ENCODE data around the gene FOXJ1. TPM values are rescaled to one million over a fixed set of nuclear protein-coding genes. Genes with fewer than 3 reads are reported as not detected.

The FOXJ1 gene
- total RNA-seq, 1 donor from 2014 or later, result 2.6 TPM

GRCh38 chr17:76123749-76124581 is 17.1 kb downstream of the FOXJ1 start:
- no peak for TF ChIP-seq CTCF (conservative IDR thresholded peaks at IDR 0.05; ENCODE audit: low read depth, low read length)
- no peak for DNase-seq (ENCODE audit: low read depth)
- H3K4me3 ChIP-seq (ENCODE audit: low read depth, low read length), result no peak overlapping the region

- no peak overlapping the region for H3K4me3 ChIP-seq (ENCODE audit: low read depth, low read length)
- TF ChIP-seq CTCF (conservative IDR thresholded peaks at IDR 0.05; ENCODE audit: low read depth, low read length), result no peak
- DNase-seq (ENCODE audit: low read depth), result no peak
These were observed 17.9 kb downstream of the FOXJ1 start for GRCh38 chr17:76123191-76123499.

- no peak for DNase-seq (ENCODE audit: low read depth)
- no peak overlapping the region for H3K4me3 ChIP-seq (ENCODE audit: low read depth, low read length)
- no peak for TF ChIP-seq CTCF (conservative IDR thresholded peaks at IDR 0.05; ENCODE audit: low read depth, low read length)
These were observed 18.4 kb downstream of the FOXJ1 start for GRCh38 chr17:76122431-76123190.

- DNase-seq (ENCODE audit: low read depth), result no peak
- no peak for TF ChIP-seq CTCF (conservative IDR thresholded peaks at IDR 0.05; ENCODE audit: low read depth, low read length)
- peak overlapping the region; percentile 33 for H3K4me3 ChIP-seq (ENCODE audit: low read depth, low read length)
These were observed 19.1 kb downstream of the FOXJ1 start for GRCh38 chr17:76121932-76122430.

GRCh38 chr17:76120658-76121008 is 20.4 kb downstream of the FOXJ1 start:
- H3K4me3 ChIP-seq (ENCODE audit: low read depth, low read length), result no peak overlapping the region
- no peak for DNase-seq (ENCODE audit: low read depth)
- no peak for TF ChIP-seq CTCF (conservative IDR thresholded peaks at IDR 0.05; ENCODE audit: low read depth, low read length)

- TF ChIP-seq CTCF (conservative IDR thresholded peaks at IDR 0.05; ENCODE audit: low read depth, low read length), result no peak
- DNase-seq (ENCODE audit: low read depth), result no peak
- H3K4me3 ChIP-seq (ENCODE audit: low read depth, low read length), result no peak overlapping the region
These were observed 21.4 kb downstream of the FOXJ1 start for GRCh38 chr17:76119409-76120371.

Data from epithelial cell of proximal tubule (primary cell).